Purkinje cell (primary cell): ENCODE results near the gene GABBR1. TPM values are rescaled to one million over a fixed set of nuclear protein-coding genes. Genes with fewer than 3 reads are reported as not detected.

Experiments used
- polyA plus RNA-seq: library from polyadenylated mRNA; unstranded; fragments of >200 nt; fragmentation: Nextera tagmentation; gene quantifications from 2 replicates; pipeline ENCODE4 v1.2.1, GENCODE V29; 2014

GABBR1 gene
- polyA plus RNA-seq = 332 and 389 TPM in 2 replicates

GRCh38 chr6:29632789-29633533 lies at the start of gene GABBR1:
TSS of gene GABBR1 (minus strand) at chr6:29633183. CDS start at chr6:29632385, 798 bp downstream.

GRCh38 chr6:29680904-29681303 lies 47.9 kb upstream of the GABBR1 start, which contains the start of gene ZFP57:
TSS of gene ZFP57 (minus strand) at chr6:29681152. CDS start at chr6:29677003, 4,149 bp downstream.

GRCh38 chr6:29656798-29657197 lies 23.8 kb upstream of the GABBR1 start, which contains the start of gene MOG:
TSS of gene MOG (plus strand) at chr6:29657092. CDS start at chr6:29657210, 118 bp downstream.

GRCh38 chr6:29584821-29585220 lies 48.2 kb downstream of the GABBR1 start, which contains the start of gene OR2H2:
TSS of gene OR2H2 (plus strand) at chr6:29585121. CDS start at chr6:29587945, 2,824 bp downstream.

GRCh38 chr6:29559524-29560287 lies 73.3 kb downstream of the GABBR1 start, which contains the start of gene UBD:
TSS of gene UBD (minus strand) at chr6:29559732. CDS start at chr6:29559701, 31 bp downstream.

Other genes starting within 250 kb of the GABBR1 start
- gene OR12D2, start 237.6 kb downstream of the GABBR1 start, polyA plus RNA-seq = not detected in 2 replicates
- not detected in 2 replicates for gene OR12D1, start 218.3 kb downstream of the GABBR1 start, polyA plus RNA-seq
- not detected in 2 replicates for gene OR10C1, start 193.9 kb downstream of the GABBR1 start, polyA plus RNA-seq
- gene OR11A1, start 176.1 kb downstream of the GABBR1 start, polyA plus RNA-seq = not detected in 2 replicates
- 0.49 TPM in 1 of 2 replicates, not detected in the other for gene OR2H1, start 176.0 kb downstream of the GABBR1 start, polyA plus RNA-seq
- not detected in 2 replicates for gene MAS1L, start 145.2 kb downstream of the GABBR1 start, polyA plus RNA-seq
- not detected in 2 replicates for gene UBD, start 73.5 kb downstream of the GABBR1 start, polyA plus RNA-seq
- gene OR2H2, start 48.1 kb downstream of the GABBR1 start, polyA plus RNA-seq = 12.3 and 14.3 TPM in 2 replicates
- gene MOG, start 23.9 kb upstream of the GABBR1 start, polyA plus RNA-seq = 1.7 and 2.1 TPM in 2 replicates
- 0.20 TPM in 1 of 2 replicates, not detected in the other for gene ZFP57, start 48.0 kb upstream of the GABBR1 start, polyA plus RNA-seq
- 1.2 and 2.2 TPM in 2 replicates for gene HLA-F, start 90.3 kb upstream of the GABBR1 start, polyA plus RNA-seq
- not detected in 2 replicates for gene HLA-G, start 194.6 kb upstream of the GABBR1 start, polyA plus RNA-seq